ENCODE measurements around the gene FLOT2. TPM values are rescaled to one million over a fixed set of nuclear protein-coding genes. Genes with fewer than 3 reads are reported as not detected.
"Not testable (repeated sequence)": the region's sequence is repeated elsewhere in the genome, so short reads cannot be mapped to it uniquely, and the experiment has no call there.

The FLOT2 gene
- total RNA-seq, 1 donor, result 35.1 TPM

DNA sequence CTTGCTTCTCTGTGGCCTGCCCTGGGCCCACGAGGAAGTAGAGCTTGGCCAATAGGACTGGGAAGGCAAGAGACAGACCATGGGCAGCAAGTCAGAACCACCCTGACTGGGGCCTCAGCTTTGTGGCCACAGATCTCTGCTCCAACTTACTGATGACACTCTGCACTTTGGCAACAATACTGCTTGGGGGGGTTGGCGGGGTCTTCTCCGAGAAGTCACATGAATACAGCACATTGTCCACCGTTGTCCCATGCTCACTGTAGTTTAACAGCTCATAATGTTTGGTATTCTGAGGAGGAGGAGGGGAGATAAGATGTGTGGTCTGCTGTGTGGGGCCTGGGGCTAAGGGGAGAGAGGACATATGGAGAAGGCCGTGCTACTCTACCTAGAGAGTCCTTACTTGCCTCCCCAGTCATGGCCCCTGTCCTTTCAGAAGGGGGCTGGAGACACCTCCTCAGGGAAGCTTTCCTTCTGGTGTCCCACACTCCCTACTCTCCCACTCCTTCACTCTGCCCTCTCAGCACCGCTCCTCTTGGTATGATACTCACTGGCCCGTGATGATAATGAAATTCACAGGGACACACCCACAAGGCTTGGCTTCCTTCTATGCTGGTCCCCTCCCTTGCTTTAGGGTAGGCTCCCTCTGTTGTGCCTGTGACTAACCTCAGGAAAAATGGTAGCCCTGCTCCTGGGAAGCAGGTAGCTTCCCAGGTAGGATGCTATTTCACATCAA, 9.3 kb upstream of the FLOT2 start:
- Histone ChIP-seq H3K79me2 (ENCODE audit: insufficient read depth, low read length) (no peaks in the 10 kb centered on the region), H3K27me3 (ENCODE audit: insufficient read depth, low read length) (no peaks in the 10 kb centered on the region), H3K4me2 (ENCODE audit: insufficient read depth, low read length) (no peak overlapping the region), H3K4me1 (ENCODE audit: insufficient read depth, low read length) (peaks cover 19% of the 10 kb centered on the region), H2AFZ (ENCODE audit: low read length) (no peak overlapping the region), H3K36me3 (ENCODE audit: insufficient read depth, low read length) (peaks cover 66% of the 10 kb centered on the region), H4K20me1 (ENCODE audit: insufficient read depth, low read length) (peaks cover 15% of the 10 kb centered on the region), H3K27ac (ENCODE audit: low read depth, low read length) (no peak overlapping the region), H3K9me3 (ENCODE audit: low read depth, low read length) (no peaks in the 10 kb centered on the region), H3K4me3 (ENCODE audit: insufficient read depth, low read length) (no peak overlapping the region)
- DNase-seq (ENCODE audit: insufficient read length, low spot score, missing footprints), result no peak
- TF ChIP-seq CTCF (IDR thresholded peaks at IDR 0.05; ENCODE audit: extremely low read depth, low read depth, low read length), result no peak

GRCh38 chr17:28906276-28906675, 8.7 kb upstream of the FLOT2 start:
- Histone ChIP-seq H3K27me3 (ENCODE audit: insufficient read depth, low read length) (no peaks in the 10 kb centered on the region), H3K4me1 (ENCODE audit: insufficient read depth, low read length) (peaks cover 21% of the 10 kb centered on the region), H3K4me2 (ENCODE audit: insufficient read depth, low read length) (no peak overlapping the region), H3K79me2 (ENCODE audit: insufficient read depth, low read length) (no peaks in the 10 kb centered on the region), H2AFZ (ENCODE audit: low read length) (no peak overlapping the region), H3K4me3 (ENCODE audit: insufficient read depth, low read length) (no peak overlapping the region), H3K27ac (ENCODE audit: low read depth, low read length) (no peak overlapping the region), H3K9me3 (ENCODE audit: low read depth, low read length) (no peaks in the 10 kb centered on the region), H4K20me1 (ENCODE audit: insufficient read depth, low read length) (peaks cover 12% of the 10 kb centered on the region), H3K36me3 (ENCODE audit: insufficient read depth, low read length) (peaks cover 60% of the 10 kb centered on the region)
- DNase-seq (ENCODE audit: insufficient read length, low spot score, missing footprints), result no peak
- TF ChIP-seq CTCF (IDR thresholded peaks at IDR 0.05; ENCODE audit: extremely low read depth, low read depth, low read length), result no peak

DNA sequence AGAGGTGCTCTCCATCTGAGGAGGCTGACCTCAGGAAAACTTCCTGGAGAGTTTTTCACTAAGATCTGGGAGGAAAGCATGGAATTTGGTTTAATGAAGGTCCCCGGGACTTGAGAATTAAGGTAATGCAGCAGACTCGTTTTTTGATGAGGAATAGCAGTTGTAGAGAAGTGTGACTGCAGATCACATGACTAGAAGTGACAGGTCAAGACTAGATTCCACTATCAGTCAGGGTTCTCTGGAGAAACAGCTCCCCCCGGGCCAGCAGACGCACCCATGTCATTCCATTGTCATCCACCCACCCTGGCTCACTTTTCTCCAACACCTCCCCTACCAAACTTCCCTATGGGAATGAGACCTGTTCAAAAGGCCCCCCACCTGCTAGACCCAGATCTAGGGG, 7.3 kb upstream of the FLOT2 start:
- no peak for TF ChIP-seq CTCF (IDR thresholded peaks at IDR 0.05; ENCODE audit: extremely low read depth, low read depth, low read length)
- Histone ChIP-seq H3K4me3 (ENCODE audit: insufficient read depth, low read length) (no peak overlapping the region), H3K27ac (ENCODE audit: low read depth, low read length) (no peak overlapping the region), H4K20me1 (ENCODE audit: insufficient read depth, low read length) (peaks cover 12% of the 10 kb centered on the region), H3K9me3 (ENCODE audit: low read depth, low read length) (no peaks in the 10 kb centered on the region), H3K4me1 (ENCODE audit: insufficient read depth, low read length) (peaks cover 21% of the 10 kb centered on the region), H3K36me3 (ENCODE audit: insufficient read depth, low read length) (peaks cover 46% of the 10 kb centered on the region), H3K4me2 (ENCODE audit: insufficient read depth, low read length) (no peak overlapping the region), H2AFZ (ENCODE audit: low read length) (no peak overlapping the region), H3K79me2 (ENCODE audit: insufficient read depth, low read length) (no peaks in the 10 kb centered on the region), H3K27me3 (ENCODE audit: insufficient read depth, low read length) (no peaks in the 10 kb centered on the region)
- peak; percentile 66 for DNase-seq (ENCODE audit: insufficient read length, low spot score, missing footprints)

GRCh38 chr17:28903546-28903841, 6.0 kb upstream of the FLOT2 start:
- H3K4me1 ChIP-seq (ENCODE audit: insufficient read depth, low read length), result peaks cover 14% of the 10 kb centered on the region
- H3K79me2 ChIP-seq (ENCODE audit: insufficient read depth, low read length); DNase-seq (ENCODE audit: insufficient read length, low spot score, missing footprints); H3K27me3 ChIP-seq (ENCODE audit: insufficient read depth, low read length); H3K27ac ChIP-seq (ENCODE audit: low read depth, low read length); H2AFZ ChIP-seq (ENCODE audit: low read length); H4K20me1 ChIP-seq (ENCODE audit: insufficient read depth, low read length); H3K9me3 ChIP-seq (ENCODE audit: low read depth, low read length); H3K4me3 ChIP-seq (ENCODE audit: insufficient read depth, low read length): not testable (repeated sequence)
- peak overlapping the region; percentile 88 for H3K4me2 ChIP-seq (ENCODE audit: insufficient read depth, low read length)
- peaks cover 33% of the 10 kb centered on the region for H3K36me3 ChIP-seq (ENCODE audit: insufficient read depth, low read length)
